ENCODE results near the gene ATP8A2. TPM values are rescaled to one million over a fixed set of nuclear protein-coding genes. Genes with fewer than 3 reads are reported as not detected.

ATP8A2 gene
- polyA plus RNA-seq, 1 donor from 2014 or later = 11.9 TPM

DNA sequence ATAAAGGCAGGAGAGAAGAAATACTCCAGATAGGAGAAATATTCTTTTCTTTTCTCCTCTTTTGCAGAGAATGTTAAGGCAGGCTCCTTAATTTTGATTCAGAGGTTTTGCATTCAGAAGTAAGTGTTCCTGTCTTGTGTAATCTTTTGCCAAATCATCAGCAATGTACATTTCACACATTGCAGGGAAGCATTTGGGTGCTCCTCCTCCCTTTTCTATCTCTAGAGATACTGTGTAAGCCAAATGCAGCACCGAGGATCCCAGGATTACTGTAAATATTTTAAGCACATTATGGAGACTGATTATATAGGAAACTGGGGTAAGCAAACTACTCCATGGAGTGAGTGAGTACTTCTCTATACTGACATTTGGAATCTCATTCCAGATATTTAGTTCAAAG, 7.2 kb downstream of the ATP8A2 start:
- no peaks in the 10 kb centered on the region for H4K20me1 ChIP-seq (ENCODE audit: insufficient read depth)
- no peak for TF ChIP-seq SMC3 (conservative IDR thresholded peaks at IDR 0.05; ENCODE audit: poor library complexity)
- no peak overlapping the region for H3K4me3 ChIP-seq (ENCODE audit: low read length)
- H3K79me2 ChIP-seq (replicated peaks; ENCODE audit: insufficient read depth, low read length) = no peaks in the 10 kb centered on the region
- no peaks in the 10 kb centered on the region for H3K9me3 ChIP-seq (ENCODE audit: low read length)
- H3K4me2 ChIP-seq (ENCODE audit: low read length) = no peak overlapping the region
- no peak overlapping the region for H3K27ac ChIP-seq (ENCODE audit: low read length)
- peaks cover under 1% of the 10 kb centered on the region for H3K27me3 ChIP-seq (ENCODE audit: insufficient read depth, low read depth, low read length)
- no peak overlapping the region for H3K9ac ChIP-seq (ENCODE audit: low read length)
- H3K9me2 ChIP-seq (ENCODE audit: insufficient read depth, low read length) = no peaks in the 10 kb centered on the region
- no peaks in the 10 kb centered on the region for H3F3A ChIP-seq (ENCODE audit: insufficient read depth, low read length, poor library complexity, severe bottlenecking)
- no peaks in the 10 kb centered on the region for H3K36me3 ChIP-seq (ENCODE audit: insufficient read depth, low read length)
- no peak overlapping the region for H2AFZ ChIP-seq (ENCODE audit: low read depth, low read length)

DNA sequence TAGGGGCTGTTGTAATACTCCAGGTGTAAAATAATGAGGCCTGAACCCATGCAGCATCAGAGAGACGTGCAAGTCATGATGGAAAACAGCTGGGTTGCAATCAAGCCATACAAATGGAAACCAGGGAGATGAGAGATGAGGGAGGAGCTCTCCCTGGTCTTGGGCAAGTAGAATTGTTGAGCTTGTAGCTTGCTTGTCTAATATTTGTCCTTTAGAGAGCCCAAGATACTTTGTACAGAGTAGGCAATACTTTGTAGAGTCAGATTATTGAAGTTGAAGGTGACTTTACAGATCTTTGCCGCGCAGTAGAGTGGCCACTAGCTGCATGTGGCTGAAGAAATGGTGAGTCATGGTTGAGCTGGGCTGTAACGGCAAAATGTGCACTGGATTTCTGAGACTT, 8.3 kb downstream of the ATP8A2 start:
- no peak overlapping the region for H3K27ac ChIP-seq (ENCODE audit: low read length)
- no peaks in the 10 kb centered on the region for H3K9me2 ChIP-seq (ENCODE audit: insufficient read depth, low read length)
- H2AFZ ChIP-seq (ENCODE audit: low read depth, low read length) = no peak overlapping the region
- no peak overlapping the region for H3K4me2 ChIP-seq (ENCODE audit: low read length)
- H3K79me2 ChIP-seq (replicated peaks; ENCODE audit: insufficient read depth, low read length) = no peaks in the 10 kb centered on the region
- no peaks in the 10 kb centered on the region for H3K9me3 ChIP-seq (ENCODE audit: low read length)
- H4K20me1 ChIP-seq (ENCODE audit: insufficient read depth) = no peaks in the 10 kb centered on the region
- no peak overlapping the region for H3K9ac ChIP-seq (ENCODE audit: low read length)
- no peak overlapping the region for H3K4me3 ChIP-seq (ENCODE audit: low read length)
- no peaks in the 10 kb centered on the region for H3F3A ChIP-seq (ENCODE audit: insufficient read depth, low read length, poor library complexity, severe bottlenecking)
- H3K36me3 ChIP-seq (ENCODE audit: insufficient read depth, low read length) = no peaks in the 10 kb centered on the region
- no peaks in the 10 kb centered on the region for H3K27me3 ChIP-seq (ENCODE audit: insufficient read depth, low read depth, low read length)
- TF ChIP-seq RAD21 (conservative IDR thresholded peaks at IDR 0.05) = no peak
- TF ChIP-seq EZH2 (IDR thresholded peaks at IDR 0.05; ENCODE audit: borderline replicate concordance, insufficient read depth, low read length, poor library complexity, severe bottlenecking) = no peak
- TF ChIP-seq POLR2AphosphoS5 (IDR thresholded peaks at IDR 0.05) = no peak
- TF ChIP-seq, protein P1, sequence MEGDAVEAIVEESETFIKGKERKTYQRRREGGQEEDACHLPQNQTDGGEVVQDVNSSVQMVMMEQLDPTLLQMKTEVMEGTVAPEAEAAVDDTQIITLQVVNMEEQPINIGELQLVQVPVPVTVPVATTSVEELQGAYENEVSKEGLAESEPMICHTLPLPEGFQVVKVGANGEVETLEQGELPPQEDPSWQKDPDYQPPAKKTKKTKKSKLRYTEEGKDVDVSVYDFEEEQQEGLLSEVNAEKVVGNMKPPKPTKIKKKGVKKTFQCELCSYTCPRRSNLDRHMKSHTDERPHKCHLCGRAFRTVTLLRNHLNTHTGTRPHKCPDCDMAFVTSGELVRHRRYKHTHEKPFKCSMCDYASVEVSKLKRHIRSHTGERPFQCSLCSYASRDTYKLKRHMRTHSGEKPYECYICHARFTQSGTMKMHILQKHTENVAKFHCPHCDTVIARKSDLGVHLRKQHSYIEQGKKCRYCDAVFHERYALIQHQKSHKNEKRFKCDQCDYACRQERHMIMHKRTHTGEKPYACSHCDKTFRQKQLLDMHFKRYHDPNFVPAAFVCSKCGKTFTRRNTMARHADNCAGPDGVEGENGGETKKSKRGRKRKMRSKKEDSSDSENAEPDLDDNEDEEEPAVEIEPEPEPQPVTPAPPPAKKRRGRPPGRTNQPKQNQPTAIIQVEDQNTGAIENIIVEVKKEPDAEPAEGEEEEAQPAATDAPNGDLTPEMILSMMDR (IDR thresholded peaks at IDR 0.05; ENCODE audit: poor library complexity, severe bottlenecking) = no peak
- TF ChIP-seq TAF1 (IDR thresholded peaks at IDR 0.05; ENCODE audit: low read depth) = no peak
- TF ChIP-seq EP300 (conservative IDR thresholded peaks at IDR 0.05; ENCODE audit: poor library complexity, severe bottlenecking) = no peak
- TF ChIP-seq MXI1 (conservative IDR thresholded peaks at IDR 0.05; ENCODE audit: poor library complexity, severe bottlenecking) = no peak
- no peak for TF ChIP-seq SMC3 (conservative IDR thresholded peaks at IDR 0.05; ENCODE audit: poor library complexity)
- TF ChIP-seq, protein P2, sequence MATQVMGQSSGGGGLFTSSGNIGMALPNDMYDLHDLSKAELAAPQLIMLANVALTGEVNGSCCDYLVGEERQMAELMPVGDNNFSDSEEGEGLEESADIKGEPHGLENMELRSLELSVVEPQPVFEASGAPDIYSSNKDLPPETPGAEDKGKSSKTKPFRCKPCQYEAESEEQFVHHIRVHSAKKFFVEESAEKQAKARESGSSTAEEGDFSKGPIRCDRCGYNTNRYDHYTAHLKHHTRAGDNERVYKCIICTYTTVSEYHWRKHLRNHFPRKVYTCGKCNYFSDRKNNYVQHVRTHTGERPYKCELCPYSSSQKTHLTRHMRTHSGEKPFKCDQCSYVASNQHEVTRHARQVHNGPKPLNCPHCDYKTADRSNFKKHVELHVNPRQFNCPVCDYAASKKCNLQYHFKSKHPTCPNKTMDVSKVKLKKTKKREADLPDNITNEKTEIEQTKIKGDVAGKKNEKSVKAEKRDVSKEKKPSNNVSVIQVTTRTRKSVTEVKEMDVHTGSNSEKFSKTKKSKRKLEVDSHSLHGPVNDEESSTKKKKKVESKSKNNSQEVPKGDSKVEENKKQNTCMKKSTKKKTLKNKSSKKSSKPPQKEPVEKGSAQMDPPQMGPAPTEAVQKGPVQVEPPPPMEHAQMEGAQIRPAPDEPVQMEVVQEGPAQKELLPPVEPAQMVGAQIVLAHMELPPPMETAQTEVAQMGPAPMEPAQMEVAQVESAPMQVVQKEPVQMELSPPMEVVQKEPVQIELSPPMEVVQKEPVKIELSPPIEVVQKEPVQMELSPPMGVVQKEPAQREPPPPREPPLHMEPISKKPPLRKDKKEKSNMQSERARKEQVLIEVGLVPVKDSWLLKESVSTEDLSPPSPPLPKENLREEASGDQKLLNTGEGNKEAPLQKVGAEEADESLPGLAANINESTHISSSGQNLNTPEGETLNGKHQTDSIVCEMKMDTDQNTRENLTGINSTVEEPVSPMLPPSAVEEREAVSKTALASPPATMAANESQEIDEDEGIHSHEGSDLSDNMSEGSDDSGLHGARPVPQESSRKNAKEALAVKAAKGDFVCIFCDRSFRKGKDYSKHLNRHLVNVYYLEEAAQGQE (IDR thresholded peaks at IDR 0.05; ENCODE audit: borderline replicate concordance) = no peak
